ENCODE results near the gene RNF175.

RNF175 gene

DNA sequence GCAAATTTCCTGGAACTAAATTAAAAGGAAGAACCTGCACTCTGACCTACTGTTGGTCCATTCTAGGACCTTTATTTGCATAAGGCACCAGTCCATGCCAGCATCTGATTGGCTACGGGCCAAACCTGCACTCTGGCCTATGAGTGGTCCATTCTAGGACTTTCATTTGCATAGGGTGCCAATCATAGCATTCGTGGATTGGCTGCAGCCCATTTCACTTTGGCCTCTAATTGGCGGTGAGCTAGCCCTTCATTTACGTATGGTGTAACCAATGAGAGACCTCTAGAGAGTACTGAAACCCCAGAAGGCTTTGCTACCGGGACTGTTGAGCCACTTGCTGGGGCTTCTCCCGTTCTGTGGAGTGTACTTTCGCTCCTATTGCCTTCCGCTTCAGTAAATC is 6.1 kb upstream of the RNF175 start:
- ChIA-PET CTCF (no interaction called here), POLR2A (no interaction called here)
- DNase-seq (ENCODE audit: extremely low spot score): no peak
- TF ChIP-seq, protein P1, sequence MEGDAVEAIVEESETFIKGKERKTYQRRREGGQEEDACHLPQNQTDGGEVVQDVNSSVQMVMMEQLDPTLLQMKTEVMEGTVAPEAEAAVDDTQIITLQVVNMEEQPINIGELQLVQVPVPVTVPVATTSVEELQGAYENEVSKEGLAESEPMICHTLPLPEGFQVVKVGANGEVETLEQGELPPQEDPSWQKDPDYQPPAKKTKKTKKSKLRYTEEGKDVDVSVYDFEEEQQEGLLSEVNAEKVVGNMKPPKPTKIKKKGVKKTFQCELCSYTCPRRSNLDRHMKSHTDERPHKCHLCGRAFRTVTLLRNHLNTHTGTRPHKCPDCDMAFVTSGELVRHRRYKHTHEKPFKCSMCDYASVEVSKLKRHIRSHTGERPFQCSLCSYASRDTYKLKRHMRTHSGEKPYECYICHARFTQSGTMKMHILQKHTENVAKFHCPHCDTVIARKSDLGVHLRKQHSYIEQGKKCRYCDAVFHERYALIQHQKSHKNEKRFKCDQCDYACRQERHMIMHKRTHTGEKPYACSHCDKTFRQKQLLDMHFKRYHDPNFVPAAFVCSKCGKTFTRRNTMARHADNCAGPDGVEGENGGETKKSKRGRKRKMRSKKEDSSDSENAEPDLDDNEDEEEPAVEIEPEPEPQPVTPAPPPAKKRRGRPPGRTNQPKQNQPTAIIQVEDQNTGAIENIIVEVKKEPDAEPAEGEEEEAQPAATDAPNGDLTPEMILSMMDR (IDR thresholded peaks at IDR 0.05; ENCODE audit: control extremely low read depth, extremely low read depth, low read depth, missing control alignments): no peak

DNA sequence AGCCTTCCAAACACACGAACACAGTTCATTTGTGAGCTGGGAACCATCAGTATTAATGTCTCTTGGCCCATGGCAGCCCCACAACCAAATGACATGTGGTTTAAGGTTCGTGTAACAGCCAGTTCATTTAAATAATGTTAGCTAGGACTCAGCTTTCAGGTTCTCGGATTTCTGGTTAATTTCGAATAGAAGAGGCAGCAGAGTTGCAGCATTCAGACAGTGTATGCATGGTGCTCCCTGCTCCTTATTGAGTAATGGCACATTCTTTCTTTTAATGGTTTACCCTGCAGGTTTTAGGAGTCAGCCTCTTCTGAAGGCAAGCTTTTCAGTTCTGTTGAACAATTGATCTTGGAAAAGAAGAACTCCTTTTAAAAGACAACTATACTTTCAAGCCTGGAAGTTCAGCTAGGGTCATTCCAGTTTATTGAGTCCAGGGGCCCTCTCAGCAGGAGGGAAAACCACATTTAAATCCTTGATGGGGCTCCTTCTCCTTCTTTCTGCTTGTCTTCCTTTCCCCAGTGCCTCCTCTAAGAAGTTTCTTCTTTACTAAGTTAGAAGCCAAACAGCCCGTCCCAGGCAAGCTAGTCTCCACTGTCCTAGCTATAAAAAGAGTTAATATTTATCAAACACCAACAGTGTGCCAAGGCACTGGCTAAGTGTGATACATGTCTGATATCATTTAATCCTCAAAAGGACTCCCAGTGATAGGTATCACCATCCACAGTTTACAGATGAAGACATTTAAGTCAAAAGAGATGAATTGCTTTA is 5.0 kb upstream of the RNF175 start:
- no peak for DNase-seq (ENCODE audit: extremely low spot score)
- CTCF ChIA-PET: interaction anchor here (0.8 to 1.7 kb wide), 6 partner anchors 10 to 421 kb away, joined by 3 to 5 read pairs (median 3); no protein-coding TSS in a partner anchor
- POLR2A ChIA-PET: no interaction called here
- TF ChIP-seq, protein P1 (IDR thresholded peaks at IDR 0.05; ENCODE audit: control extremely low read depth, extremely low read depth, low read depth, missing control alignments): no peak

DNA sequence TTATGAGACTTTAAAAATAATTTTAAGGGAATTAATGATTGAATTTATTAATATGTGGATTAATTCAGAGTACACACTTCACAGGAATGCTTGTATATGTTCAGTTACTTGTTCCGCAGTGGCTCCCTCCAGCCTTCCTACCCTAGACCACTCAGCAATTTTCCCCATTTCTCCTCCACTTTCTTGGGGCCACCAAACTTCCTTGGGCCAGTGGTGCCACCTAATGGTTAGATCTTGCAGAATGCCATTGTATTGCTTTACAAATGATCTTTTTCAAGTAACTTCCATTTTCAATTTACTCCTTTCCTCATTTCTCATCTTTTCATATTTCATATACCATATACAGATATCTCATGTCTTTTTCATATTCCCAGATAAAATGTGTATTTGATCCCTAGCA is 3.6 kb upstream of the RNF175 start:
- CTCF ChIA-PET: interaction anchor here (1.1 to 1.5 kb wide), 2 partner anchors 12 to 21 kb away, joined by 3 read pairs; no protein-coding TSS in a partner anchor
- no peak for DNase-seq (ENCODE audit: extremely low spot score)
- POLR2A ChIA-PET: no interaction called here
- TF ChIP-seq, protein P1 (IDR thresholded peaks at IDR 0.05; ENCODE audit: control extremely low read depth, extremely low read depth, low read depth, missing control alignments): no peak

DNA sequence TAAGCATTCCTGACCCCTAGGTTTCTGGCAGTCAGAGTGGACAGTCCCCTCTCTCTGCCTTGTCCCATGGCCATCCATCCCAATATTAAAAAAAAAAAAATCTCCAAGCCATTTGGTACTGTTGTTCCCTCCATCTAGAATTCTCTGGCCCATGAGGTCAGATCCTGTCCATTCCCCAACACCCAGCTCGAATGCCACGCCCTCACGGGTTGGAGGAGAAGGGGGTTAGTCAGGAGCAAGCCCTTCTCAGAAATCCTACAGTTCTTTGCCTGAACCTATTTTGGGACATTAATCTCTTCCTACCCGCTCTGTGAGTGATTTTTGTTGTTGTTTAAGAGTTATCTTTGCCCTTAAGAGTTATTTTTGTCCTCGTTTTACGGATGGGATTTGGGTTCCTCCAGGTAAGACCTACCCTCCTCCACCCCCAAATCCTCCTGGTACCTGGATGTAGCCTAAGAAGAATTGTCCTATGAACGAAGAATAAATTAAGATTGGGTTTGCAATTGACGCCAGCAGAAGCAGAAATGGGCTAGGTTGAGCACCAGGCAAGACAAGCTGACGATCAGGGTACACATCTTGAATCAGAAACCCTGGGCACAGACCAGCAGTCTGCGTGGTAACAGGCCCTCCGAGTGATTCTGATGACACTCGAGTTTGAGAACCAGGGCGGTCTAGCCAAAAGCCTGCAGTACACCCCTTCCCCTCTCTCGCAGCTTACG is 977 bp downstream of the RNF175 start:
- TF ChIP-seq, protein P1 (IDR thresholded peaks at IDR 0.05; ENCODE audit: control extremely low read depth, extremely low read depth, low read depth, missing control alignments): no peak
- DNase-seq (ENCODE audit: extremely low spot score): no peak
- ChIA-PET POLR2A (no interaction called here), CTCF (no interaction called here)

DNA sequence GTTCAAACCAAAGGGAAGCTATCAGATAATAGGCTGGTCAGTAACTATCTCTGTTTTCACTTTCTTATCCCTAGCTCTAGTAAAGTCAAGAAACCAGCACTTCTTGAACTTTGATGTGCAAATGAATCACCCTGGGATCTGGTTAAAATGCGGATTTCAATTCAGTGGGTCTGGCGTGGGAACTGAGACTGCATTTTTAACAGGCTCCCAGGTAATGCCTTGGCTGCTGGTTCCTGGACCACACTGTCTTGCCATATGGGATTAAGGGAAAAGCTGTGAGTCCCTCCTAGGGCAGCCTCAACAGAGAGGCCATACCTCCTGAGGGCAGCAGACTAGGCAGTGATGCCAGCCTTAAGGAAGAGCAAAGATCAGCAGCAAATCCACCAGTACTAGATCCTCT is 1.7 kb downstream of the RNF175 start:
- ChIA-PET POLR2A (no interaction called here), CTCF (no interaction called here)
- no peak for DNase-seq (ENCODE audit: extremely low spot score)
- TF ChIP-seq, protein P1 (IDR thresholded peaks at IDR 0.05; ENCODE audit: control extremely low read depth, extremely low read depth, low read depth, missing control alignments): no peak

DNA sequence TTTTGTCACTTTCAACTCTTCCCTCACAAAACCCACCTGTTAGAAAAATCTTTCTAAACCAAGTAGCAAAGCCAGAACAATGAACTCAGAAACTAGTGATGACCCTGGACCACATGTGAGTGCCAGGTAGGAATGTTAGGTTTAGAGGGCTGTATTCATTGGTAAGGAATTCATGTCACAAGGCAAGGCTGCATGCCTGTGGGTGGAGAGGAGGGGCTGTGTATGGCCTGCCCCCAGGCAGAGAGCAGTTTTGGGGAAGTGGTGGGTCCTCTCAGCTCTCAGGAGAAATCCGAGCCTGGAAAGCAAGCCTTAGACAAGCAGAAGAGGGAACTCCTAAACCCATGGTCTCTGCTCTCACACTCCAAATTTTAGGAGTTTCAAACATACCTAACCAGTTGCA is 2.4 kb downstream of the RNF175 start:
- POLR2A ChIA-PET: no interaction called here
- DNase-seq (ENCODE audit: extremely low spot score): no peak
- TF ChIP-seq, protein P1 (IDR thresholded peaks at IDR 0.05; ENCODE audit: control extremely low read depth, extremely low read depth, low read depth, missing control alignments): no peak
- CTCF ChIA-PET: no interaction called here
